Measurements from ENCODE around the gene KDR. TPM values are rescaled to one million over a fixed set of nuclear protein-coding genes. Genes with fewer than 3 reads are reported as not detected.

The KDR gene
- total RNA-seq, 6 donors from 2014 or later = 22.0 to 53.1 (median 35.7) TPM

DNA sequence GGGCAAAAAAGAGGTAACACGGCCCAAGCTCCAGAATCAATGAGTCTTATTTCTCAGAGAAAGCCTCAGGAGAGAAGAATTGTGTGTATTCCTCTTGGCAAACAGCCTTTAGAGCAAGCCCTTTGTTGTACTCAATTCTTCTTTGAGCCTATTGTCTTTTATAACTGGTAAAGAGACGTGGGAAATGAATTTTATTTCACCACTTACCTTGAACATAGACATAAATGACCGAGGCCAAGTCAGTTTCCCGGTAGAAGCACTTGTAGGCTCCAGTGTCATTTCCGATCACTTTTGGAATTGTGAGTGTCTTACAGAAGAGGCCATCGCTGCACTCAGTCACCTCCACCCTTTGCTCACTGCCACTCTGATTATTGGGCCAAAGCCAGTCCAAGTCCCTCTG lies 7.0 kb downstream of the KDR start:
- Histone ChIP-seq H3K4me1 (peaks cover 0 to 8% (median 6%) of the 10 kb centered on the region in 4 donors), H3K27ac (peak overlapping the region in 3 of 4 donors; percentile 9 to 62 (median 28)), H3K9me3 (no peaks in the 10 kb centered on the region), H3K27me3 (no peaks in the 10 kb centered on the region), H3K36me3 (peaks cover 0 to 19% (median 0%) of the 10 kb centered on the region in 4 donors), H3K4me3 (no peak overlapping the region)
- 66 to 67% methylated on average over 6 of the region's 6 CpGs for WGBS, 2 donors
- ATAC-seq (ENCODE audit: low FRiP score in 2 of 2) (no peak), DNase-seq (no peak)
- TF ChIP-seq POLR2A (IDR thresholded peaks at IDR 0.05) (no peak), EP300 (IDR thresholded peaks at IDR 0.05) (no peak), POLR2AphosphoS5 (IDR thresholded peaks at IDR 0.05) (no peak)
- TF ChIP-seq, protein P1, sequence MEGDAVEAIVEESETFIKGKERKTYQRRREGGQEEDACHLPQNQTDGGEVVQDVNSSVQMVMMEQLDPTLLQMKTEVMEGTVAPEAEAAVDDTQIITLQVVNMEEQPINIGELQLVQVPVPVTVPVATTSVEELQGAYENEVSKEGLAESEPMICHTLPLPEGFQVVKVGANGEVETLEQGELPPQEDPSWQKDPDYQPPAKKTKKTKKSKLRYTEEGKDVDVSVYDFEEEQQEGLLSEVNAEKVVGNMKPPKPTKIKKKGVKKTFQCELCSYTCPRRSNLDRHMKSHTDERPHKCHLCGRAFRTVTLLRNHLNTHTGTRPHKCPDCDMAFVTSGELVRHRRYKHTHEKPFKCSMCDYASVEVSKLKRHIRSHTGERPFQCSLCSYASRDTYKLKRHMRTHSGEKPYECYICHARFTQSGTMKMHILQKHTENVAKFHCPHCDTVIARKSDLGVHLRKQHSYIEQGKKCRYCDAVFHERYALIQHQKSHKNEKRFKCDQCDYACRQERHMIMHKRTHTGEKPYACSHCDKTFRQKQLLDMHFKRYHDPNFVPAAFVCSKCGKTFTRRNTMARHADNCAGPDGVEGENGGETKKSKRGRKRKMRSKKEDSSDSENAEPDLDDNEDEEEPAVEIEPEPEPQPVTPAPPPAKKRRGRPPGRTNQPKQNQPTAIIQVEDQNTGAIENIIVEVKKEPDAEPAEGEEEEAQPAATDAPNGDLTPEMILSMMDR (IDR thresholded peaks at IDR 0.05) = no peak

DNA sequence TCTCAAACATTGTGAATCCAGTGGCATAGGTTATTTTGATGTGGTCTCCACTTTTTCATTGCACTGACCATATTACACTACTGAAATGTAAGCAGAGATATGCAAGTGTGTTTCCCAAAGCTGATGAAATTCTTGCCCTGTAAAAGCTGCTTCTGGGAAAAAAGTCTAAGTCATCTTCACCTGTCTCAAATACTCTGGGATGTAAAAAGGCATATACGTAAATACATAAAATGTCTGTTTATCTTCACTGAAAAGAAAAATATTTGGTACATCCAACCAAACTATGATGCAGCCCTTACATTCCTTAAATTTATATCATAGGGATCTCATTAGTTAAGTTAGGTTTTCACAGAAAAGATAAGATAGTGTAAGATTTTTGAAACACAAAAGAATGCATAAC lies 7.9 kb downstream of the KDR start:
- Histone ChIP-seq H3K27ac (peak overlapping the region in 1 of 4 donors; percentile 3), H3K9me3 (no peaks in the 10 kb centered on the region), H3K4me1 (peaks cover 0 to 8% (median 6%) of the 10 kb centered on the region in 4 donors), H3K4me3 (no peak overlapping the region), H3K27me3 (no peaks in the 10 kb centered on the region), H3K36me3 (peaks cover 0 to 28% (median 2%) of the 10 kb centered on the region in 4 donors)
- no peak for DNase-seq
- WGBS, 2 donors = 84 to 88% methylated on average over 1 of the region's 1 CpG
- no peak for ATAC-seq (ENCODE audit: low FRiP score in 2 of 2)
- TF ChIP-seq POLR2A (IDR thresholded peaks at IDR 0.05) = no peak
- no peak for TF ChIP-seq EP300 (IDR thresholded peaks at IDR 0.05)
- TF ChIP-seq, protein P1 (IDR thresholded peaks at IDR 0.05) = no peak
- no peak for TF ChIP-seq POLR2AphosphoS5 (IDR thresholded peaks at IDR 0.05)

DNA sequence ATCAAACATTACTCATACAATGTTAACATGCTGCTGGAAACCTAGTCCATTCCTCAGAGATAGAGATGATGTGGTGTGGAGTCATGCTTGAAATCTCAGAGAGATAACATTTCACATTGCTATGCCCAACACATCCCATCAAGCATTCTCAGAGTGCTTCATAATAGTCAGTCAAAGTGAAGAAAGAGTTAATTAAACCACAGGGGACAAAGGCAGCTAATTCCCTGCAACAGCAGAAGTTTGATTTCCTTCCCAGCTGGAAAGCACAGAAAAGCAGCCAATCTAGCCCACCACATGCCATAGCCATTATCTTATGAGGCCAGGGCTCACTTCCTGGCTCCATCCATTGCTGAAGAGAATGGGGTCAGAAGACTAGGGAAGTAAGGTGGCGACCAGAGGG lies 8.9 kb downstream of the KDR start:
- Histone ChIP-seq H3K36me3 (peaks cover 0 to 28% (median 2%) of the 10 kb centered on the region in 4 donors), H3K4me3 (no peak overlapping the region), H3K9me3 (no peaks in the 10 kb centered on the region), H3K27ac (peak overlapping the region in 1 of 4 donors; percentile 3), H3K4me1 (peaks cover 0 to 8% (median 6%) of the 10 kb centered on the region in 4 donors), H3K27me3 (no peaks in the 10 kb centered on the region)
- no peak for DNase-seq
- ATAC-seq (ENCODE audit: low FRiP score in 2 of 2) = no peak
- TF ChIP-seq, protein P1 (IDR thresholded peaks at IDR 0.05) = no peak
- TF ChIP-seq POLR2AphosphoS5 (IDR thresholded peaks at IDR 0.05) (no peak), EP300 (IDR thresholded peaks at IDR 0.05) (no peak), POLR2A (IDR thresholded peaks at IDR 0.05) (no peak)
- WGBS, 2 donors = 40 to 64% methylated on average over 1 of the region's 1 CpG

DNA sequence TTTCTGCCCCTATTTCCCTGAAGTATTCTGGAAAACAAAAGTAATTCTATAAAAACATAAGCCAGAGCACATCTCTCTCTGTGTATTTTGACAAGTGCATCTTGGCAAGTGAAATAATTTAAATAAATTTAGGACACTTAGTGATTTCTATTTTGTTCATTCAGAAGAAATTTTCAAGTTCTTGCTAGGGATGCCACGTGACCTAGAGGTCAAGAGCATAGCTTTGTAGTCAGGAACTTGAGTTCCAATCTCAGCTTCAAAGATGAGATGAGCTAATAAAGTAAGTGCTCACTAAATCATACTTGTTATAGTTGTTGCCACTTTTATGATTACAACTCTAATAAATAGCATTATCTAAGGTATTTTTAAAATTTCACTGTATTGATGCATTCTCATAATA lies 13.8 kb downstream of the KDR start:
- Histone ChIP-seq H3K4me1 (peaks cover 0 to 3% (median 0%) of the 10 kb centered on the region in 4 donors), H3K27ac (no peak overlapping the region), H3K4me3 (no peak overlapping the region), H3K9me3 (no peaks in the 10 kb centered on the region), H3K27me3 (no peaks in the 10 kb centered on the region), H3K36me3 (peaks cover 0 to 49% (median 2%) of the 10 kb centered on the region in 4 donors)
- no peak for DNase-seq
- TF ChIP-seq, protein P1 (IDR thresholded peaks at IDR 0.05) = no peak
- no peak for TF ChIP-seq POLR2A (IDR thresholded peaks at IDR 0.05)
- TF ChIP-seq POLR2AphosphoS5 (IDR thresholded peaks at IDR 0.05) = no peak
- ATAC-seq (ENCODE audit: low FRiP score in 2 of 2) = no peak
- 78 to 83% methylated on average over 1 of the region's 1 CpG for WGBS, 2 donors

DNA sequence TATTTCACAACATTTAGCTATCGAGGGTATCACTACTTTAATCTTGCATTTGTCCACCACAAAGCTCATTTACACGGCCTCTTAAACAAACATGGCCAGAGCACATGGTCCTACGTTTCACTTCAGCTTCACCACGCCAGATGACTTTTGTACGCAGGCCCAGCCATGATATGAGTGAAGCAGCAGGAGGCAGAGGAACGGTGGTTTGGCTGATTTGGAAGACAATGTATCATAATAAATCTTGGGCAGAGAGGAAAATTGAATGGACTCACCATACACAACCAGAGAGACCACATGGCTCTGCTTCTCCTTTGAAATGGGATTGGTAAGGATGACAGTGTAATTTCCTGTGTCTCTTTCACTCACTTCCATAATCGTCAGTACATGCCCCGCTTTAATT lies 15.3 kb downstream of the KDR start:
- H3K4me1 ChIP-seq = no peaks in the 10 kb centered on the region
- ATAC-seq (ENCODE audit: low FRiP score in 2 of 2) (no peak), DNase-seq (no peak)
- WGBS, 2 donors = 62 to 80% methylated on average over 8 of the region's 8 CpGs
- H3K9me3 ChIP-seq = no peaks in the 10 kb centered on the region
- H3K36me3 ChIP-seq = peaks cover 0 to 60% (median 2%) of the 10 kb centered on the region in 4 donors
- H3K27ac ChIP-seq = no peak overlapping the region
- no peak for TF ChIP-seq POLR2AphosphoS5 (IDR thresholded peaks at IDR 0.05)
- no peak for TF ChIP-seq EP300 (IDR thresholded peaks at IDR 0.05)
- TF ChIP-seq, protein P1 (IDR thresholded peaks at IDR 0.05) = no peak
- TF ChIP-seq POLR2A (IDR thresholded peaks at IDR 0.05) = no peak
- H3K27me3 ChIP-seq = no peaks in the 10 kb centered on the region
- H3K4me3 ChIP-seq = no peak overlapping the region
